ENCODE data around the gene UVSSA.
A peak's percentile ranks its signal among the peaks of the same experiment; 100 is the strongest.

Gene UVSSA

DNA sequence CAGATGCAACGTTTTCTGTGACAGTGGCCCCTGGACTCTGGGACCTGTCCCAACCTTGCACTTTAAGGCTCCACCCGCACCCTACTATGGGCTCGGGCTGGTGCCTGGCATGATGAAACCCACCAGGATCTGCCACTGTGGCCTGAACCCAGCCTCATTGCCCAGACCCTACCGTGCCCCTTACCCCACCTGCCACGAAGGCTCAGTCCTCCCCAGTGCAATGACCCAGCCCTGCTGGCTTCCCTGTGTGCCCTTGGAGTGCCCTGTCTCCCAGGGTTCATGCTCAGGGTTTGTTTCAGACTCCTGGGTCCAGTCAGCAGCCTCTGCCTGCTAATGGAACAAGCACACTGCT lies 3.1 kb downstream of the UVSSA start:
- DNase-seq, result no peak

- peak; percentile 79 to 90 for DNase-seq
Measured at GRCh38 chr4:1351854-1352566, 5.0 kb downstream of the UVSSA start.

- DNase-seq, result no peak
Measured at GRCh38 chr4:1352567-1352900, 5.5 kb downstream of the UVSSA start.

- DNase-seq, result no peak
Measured at GRCh38 chr4:1353186-1354055, 6.4 kb downstream of the UVSSA start.

DNA sequence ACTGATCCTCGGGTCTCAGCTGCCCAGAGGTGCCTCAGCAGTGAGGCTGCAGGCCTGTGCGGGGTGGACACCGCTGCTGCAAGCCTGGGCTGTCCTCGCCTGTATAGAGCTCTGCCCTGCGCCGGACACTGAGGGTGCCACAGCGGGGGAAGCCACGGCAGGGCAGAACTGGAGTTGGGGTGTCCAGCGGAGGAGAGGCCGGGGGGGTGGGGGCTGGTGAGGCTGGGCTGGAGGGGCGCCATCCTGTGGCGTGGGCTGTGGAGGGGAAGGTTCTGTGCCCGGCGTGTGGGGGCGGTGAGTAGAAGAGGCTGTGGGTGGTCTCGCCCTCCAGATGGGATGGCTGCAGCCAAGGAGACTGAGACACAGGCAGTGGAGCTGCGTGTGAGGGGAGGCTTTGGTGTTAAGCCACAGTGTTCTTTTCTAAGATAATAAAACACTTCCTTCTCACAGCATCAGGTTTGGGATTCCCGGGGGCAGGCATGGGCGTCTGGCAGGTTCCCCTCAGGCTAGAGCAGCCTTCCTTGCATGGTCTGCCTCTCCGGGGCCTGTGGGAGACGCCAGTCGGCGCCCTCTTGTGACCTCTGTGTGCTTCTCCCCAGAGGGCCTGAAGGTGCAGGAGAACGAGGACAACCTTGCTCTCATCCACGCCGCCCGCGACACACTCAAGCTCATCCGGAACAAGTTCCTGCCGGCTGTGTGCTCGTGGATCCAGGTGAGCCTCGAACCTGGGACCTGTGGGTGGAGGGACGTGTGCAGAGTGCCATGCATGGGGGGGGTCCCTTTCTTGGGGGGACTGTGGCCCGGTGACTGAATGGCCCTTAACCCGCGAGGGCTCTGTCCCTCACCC lies 7.4 kb downstream of the UVSSA start:
- DNase-seq, result no peak

DNA sequence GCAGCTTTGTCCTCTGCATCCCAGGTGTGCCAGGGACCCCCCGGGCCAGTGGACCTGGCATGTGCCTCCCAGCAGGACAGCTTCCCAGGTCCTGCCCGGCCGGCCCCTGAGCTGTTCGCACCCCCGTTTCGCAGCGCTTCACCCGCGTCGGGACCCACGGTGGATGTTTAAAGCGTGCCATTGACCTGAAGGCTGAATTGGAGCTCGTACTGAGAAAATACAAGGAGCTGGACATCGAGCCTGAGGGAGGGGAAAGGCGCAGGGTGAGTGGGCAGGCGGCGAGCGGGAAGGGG lies 7.9 kb downstream of the UVSSA start:
- DNase-seq, result no peak

DNA sequence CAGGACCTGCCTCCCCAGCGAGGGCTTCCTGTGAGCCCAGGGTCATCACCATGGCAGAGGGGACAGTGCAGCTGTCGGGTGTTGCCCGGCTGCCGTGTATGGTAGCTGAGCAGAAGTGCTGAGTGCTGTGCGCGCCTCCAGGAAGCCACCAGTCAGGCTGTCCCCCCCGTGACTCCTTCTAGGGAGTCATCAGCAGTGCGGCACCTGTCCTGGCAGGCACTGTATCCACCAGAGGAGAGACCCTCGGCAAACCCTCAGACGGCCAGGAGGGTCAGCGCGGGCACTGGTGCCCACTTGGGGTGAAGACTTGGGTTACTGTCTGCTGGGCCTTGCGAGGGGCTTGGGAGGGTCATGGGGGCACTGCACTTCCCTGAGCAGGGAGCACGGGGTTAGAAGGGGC lies 8.4 kb downstream of the UVSSA start:
- no peak for DNase-seq

DNA sequence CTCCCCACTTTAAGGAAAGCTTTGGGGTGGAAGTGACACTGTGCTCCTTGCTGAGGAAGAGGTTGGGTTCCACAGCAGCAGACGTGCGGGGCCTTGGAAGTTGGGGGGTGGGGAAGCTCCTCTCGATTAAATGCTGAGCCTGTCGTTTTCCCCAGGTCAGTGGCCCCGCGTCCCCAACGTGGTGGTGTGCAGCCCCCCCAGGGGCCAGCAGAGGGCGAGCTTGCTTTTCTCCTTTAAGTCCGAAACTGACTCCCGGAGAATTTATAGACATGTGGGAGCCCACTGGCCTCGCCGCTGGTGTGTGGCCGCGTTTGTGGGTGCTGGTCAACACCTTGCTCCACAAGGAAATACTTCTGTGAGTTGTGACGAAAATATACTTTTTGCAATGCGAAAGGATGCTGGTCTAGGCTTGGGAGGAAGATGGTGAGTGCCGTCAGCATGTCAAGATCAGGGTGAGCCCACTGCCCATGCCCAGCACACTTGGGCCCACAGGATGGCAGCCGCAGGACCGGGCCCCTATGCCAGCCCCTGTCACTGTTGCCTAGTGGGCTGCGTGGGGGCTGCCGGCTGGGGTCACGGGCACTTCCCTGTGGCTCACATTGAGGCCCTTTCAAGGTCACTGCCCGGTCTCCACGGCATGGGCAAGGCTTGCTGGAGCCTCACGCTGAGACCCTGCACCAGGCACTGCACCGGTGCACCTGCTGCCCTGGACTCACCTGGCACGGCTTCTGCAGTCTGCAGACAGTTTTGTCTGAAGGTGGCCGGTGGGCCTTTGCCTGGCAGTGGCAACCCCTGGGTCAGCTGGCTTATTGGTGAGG lies 9.4 kb downstream of the UVSSA start:
- DNase-seq, result peak; percentile 30 to 45

GRCh38 chr4:1357356-1358248 lies 10.6 kb downstream of the UVSSA start:
- DNase-seq, result no peak

GRCh38 chr4:1358421-1359143 lies 11.6 kb downstream of the UVSSA start:
- DNase-seq, result no peak

DNA sequence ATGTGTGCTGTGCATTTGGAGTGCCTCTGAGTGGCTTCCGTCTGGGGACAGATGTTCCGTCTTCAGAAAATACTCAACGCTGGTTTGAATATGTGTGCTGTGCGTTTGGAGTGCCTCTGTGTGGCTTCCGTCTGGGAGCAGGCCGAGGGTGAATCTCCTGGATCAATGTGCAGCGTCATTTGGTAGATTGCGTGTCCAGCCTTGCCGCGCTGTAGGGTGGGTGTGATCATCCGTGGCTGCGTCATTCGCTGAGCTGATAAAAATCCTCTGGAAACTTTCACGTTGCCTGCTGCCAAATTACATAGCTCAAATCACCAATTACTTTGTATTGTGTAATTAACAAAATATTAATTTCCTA lies 12.1 kb downstream of the UVSSA start:
- no peak for DNase-seq

DNA sequence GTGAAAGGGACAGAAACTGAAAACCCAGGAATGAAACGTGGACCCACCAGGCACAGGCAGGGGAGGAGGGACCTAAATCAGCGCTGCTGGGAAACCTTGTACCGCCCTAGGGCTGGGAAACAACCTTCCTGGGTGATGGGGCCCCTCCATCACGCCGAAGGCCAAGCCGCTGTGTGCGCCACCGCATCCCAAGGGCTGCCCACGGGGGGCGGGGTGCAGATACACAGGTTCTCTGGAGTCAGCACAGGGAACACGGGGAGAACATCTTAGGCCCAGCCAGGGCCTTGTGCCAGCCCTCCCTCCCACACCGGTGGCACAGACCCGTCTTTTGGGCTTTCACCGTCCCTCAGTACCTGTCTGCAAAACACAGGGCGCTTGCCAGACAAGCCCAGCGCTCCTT lies 13.0 kb downstream of the UVSSA start:
- no peak for DNase-seq

- no peak for DNase-seq
Measured at GRCh38 chr4:1360423-1361283, 13.6 kb downstream of the UVSSA start.

DNA sequence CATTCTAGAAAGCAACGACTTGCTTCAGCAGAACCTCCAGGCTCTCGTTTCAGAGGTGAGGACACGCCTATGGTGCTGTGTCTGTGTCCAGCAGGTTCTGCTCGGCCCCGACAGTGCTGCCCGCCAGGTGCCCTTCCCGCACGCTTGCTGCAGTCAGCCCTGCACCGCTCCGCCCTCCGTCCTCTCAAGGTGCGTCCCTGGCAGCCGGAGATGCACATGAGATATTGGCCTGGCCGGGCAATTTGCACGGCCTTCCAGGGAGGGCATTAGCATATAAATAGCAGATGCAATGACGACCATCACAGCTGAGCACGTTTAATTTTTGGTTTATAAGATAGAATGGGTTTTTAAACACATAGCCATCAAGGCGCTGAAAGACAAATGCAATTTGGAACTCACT lies 14.4 kb downstream of the UVSSA start:
- no peak for DNase-seq

DNA sequence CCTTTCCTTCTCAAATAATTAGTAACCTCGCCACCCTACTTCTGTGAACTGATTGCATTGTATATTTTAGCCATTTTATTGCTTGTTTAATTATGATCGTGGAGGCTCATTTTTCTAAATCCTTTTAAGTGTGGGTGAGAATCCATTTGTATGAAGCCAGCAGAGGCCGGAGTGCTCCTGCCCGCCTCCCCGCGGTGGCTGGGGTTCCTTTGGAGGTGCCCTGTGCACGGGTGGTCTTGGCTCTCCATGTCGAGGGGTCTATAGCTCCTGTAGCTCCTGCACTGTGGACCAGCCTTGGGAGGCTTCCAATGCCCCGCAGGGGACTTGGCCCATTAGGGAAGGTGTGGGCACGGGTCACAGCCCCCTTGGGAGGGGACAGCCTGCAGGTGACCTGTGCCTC lies 15.0 kb downstream of the UVSSA start:
- no peak for DNase-seq

DNA sequence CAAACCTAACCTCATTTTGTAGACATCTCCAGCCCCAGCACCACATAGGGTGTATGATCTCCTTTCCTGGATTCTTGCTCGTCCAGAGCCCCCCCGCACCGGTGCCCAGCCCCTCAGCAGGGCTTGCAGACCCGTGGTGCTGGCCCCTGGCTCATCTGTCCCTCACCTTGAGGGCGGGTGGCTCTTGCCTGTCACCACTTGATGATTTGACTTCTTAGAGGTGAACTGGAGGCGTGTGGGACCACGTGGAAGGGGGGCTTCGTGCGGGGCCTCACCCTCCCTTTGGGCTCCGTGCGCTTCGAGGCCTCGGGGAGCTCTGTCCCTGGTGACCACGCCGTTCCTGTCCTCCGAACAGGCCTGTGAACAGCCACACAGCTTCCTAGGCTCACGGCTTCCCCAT lies 15.5 kb downstream of the UVSSA start:
- DNase-seq, result no peak

GRCh38 chr4:1363513-1363912 lies 16.5 kb downstream of the UVSSA start:
- DNase-seq, result no peak

DNA sequence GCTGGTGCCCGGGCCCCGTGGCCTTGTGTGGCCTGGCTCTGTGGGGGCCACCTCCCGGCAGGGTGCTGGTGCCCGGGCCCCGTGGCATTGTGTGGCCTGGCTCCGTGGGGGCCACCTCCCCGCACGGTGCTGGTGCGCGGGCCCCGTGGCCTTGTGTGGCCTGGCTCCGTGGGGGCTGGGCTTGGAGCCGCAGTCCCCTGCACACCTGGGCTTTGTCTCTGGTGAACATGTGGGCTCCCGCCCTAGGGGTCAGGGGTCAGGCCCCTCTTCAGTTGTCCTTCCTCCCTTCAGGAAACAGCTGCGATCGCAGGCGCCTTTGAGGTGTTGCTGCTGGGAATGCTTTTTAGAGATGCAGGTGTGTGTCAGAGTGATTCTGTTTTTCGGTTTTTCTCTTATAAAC lies 17.2 kb downstream of the UVSSA start:
- no peak for DNase-seq

- no peak for DNase-seq
Measured at GRCh38 chr4:1364748-1365147, 17.7 kb downstream of the UVSSA start.

Data from stimulated activated CD4-positive, alpha-beta T cell treated with anti-CD3 and anti-CD28 coated beads, Interleukin-4, amount 100 ng/mL, for 4 hours (primary cell).